SU-DHL-6 (cell line): ENCODE measurements around the gene MT1E.

ENCODE experiments used
- EZH2phosphoT487 ChIP-seq: fragments of 200-600 bp; sonication (generic), shearing (Covaris generic); conservative IDR thresholded peaks from 2 replicates; pipeline ENCODE4 v1.6.1; 2018; ENCODE audit warnings: mild to moderate bottlenecking, antibody characterized with exemption, low read length, moderate library complexity, mixed read lengths
- TF ChIP-seq, protein P1 (sequence below): fragments of 200-600 bp; sonication (generic); IDR thresholded peaks from one replicate; pipeline ENCODE4 v1.5.1; 2017; ENCODE audit warnings: antibody characterized with exemption, mild to moderate bottlenecking, low read length, moderate library complexity; ENCODE audit not compliant: insufficient read depth, poor library complexity, severe bottlenecking

- TF ChIP-seq, protein P1, sequence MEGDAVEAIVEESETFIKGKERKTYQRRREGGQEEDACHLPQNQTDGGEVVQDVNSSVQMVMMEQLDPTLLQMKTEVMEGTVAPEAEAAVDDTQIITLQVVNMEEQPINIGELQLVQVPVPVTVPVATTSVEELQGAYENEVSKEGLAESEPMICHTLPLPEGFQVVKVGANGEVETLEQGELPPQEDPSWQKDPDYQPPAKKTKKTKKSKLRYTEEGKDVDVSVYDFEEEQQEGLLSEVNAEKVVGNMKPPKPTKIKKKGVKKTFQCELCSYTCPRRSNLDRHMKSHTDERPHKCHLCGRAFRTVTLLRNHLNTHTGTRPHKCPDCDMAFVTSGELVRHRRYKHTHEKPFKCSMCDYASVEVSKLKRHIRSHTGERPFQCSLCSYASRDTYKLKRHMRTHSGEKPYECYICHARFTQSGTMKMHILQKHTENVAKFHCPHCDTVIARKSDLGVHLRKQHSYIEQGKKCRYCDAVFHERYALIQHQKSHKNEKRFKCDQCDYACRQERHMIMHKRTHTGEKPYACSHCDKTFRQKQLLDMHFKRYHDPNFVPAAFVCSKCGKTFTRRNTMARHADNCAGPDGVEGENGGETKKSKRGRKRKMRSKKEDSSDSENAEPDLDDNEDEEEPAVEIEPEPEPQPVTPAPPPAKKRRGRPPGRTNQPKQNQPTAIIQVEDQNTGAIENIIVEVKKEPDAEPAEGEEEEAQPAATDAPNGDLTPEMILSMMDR, result no peak
- TF ChIP-seq EZH2phosphoT487, result no peak
Observed at GRCh38 chr16:56584276-56584675, 41.3 kb upstream of the MT1E start.
